ENCODE measurements around the gene WDFY4.

The WDFY4 gene

DNA sequence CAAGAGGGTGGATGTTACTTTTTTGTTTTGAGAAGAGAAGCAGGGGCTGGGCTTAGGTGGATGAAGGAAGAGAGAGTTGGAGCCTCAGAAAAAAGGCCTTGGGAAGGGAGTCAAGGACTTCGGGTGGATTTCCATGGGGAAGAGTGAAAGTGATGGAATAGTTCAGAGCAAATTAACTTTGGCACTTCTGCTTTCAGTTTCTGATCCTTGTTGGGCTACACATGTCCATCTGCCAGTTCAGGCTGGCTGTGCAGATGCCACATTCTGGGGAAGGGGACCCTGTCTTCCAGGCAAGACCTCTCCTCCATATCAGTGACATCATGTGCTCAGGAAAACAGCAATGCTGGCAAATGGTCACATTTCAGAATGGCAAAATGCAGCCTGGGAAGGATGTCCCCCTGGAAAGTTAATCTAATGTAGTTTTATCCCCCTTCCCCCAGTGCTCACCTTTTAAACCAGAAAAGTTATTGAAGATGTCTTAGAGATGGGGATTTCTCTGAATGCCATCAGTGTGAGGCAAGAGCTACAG, 86.0 kb downstream of the WDFY4 start:
- in situ Hi-C loops (cut with HindIII; ENCODE audit: low sequenced_read_pairs), result no loop called here
- DNase-seq (ENCODE audit: low read depth), result no peak
- no peak overlapping the region for H3K4me3 ChIP-seq (ENCODE audit: low read depth, low read length)
- TF ChIP-seq, protein P1, sequence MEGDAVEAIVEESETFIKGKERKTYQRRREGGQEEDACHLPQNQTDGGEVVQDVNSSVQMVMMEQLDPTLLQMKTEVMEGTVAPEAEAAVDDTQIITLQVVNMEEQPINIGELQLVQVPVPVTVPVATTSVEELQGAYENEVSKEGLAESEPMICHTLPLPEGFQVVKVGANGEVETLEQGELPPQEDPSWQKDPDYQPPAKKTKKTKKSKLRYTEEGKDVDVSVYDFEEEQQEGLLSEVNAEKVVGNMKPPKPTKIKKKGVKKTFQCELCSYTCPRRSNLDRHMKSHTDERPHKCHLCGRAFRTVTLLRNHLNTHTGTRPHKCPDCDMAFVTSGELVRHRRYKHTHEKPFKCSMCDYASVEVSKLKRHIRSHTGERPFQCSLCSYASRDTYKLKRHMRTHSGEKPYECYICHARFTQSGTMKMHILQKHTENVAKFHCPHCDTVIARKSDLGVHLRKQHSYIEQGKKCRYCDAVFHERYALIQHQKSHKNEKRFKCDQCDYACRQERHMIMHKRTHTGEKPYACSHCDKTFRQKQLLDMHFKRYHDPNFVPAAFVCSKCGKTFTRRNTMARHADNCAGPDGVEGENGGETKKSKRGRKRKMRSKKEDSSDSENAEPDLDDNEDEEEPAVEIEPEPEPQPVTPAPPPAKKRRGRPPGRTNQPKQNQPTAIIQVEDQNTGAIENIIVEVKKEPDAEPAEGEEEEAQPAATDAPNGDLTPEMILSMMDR (IDR thresholded peaks at IDR 0.05; ENCODE audit: low read depth, low read length, missing control alignments), result no peak

DNA sequence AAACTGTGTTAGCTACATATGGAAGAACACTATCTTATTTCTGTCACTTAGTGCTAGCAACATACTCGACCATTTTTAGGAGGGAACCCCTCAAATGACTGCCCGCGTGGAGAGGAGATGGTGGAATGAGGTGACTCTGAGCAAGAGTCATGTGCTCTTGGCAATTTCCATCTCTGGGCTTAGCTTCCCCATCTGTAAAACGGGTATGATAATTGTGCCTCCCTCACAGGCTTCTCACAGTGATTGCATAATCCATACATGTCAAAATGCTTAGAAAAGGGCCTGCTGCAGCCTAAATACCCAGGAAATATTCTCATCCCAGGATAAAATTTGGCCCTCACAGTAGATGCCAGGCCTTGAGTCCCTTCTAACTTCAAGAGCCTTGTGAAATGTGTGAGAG, 86.6 kb downstream of the WDFY4 start:
- no peak for DNase-seq (ENCODE audit: low read depth)
- TF ChIP-seq, protein P1 (IDR thresholded peaks at IDR 0.05; ENCODE audit: low read depth, low read length, missing control alignments), result no peak
- no peak overlapping the region for H3K4me3 ChIP-seq (ENCODE audit: low read depth, low read length)
- in situ Hi-C loops (cut with HindIII; ENCODE audit: low sequenced_read_pairs), result no loop called here

DNA sequence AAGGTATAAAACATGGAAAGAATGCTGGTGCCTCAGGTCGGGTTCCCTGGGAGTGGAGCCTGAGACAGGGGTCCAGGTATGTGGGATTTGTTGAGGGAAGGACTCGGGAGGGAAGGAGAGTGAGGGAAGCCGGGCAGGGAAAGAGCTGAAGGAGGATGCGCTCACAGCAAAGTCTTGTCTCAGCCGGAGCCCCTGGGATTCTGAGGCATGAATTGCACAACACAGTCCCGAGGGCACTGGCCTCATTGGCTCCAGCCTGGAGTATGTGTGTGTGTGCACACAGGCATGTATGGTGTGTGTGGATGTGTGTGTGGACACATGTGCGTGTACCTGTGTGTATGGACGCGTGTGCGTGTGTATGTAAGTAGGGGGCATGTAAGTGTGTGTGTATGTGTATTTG, 87.4 kb downstream of the WDFY4 start:
- TF ChIP-seq, protein P1 (IDR thresholded peaks at IDR 0.05; ENCODE audit: low read depth, low read length, missing control alignments), result no peak
- in situ Hi-C loops (cut with HindIII; ENCODE audit: low sequenced_read_pairs), result no loop called here
- DNase-seq (ENCODE audit: low read depth), result no peak
- H3K4me3 ChIP-seq (ENCODE audit: low read depth, low read length), result no peak overlapping the region

DNA sequence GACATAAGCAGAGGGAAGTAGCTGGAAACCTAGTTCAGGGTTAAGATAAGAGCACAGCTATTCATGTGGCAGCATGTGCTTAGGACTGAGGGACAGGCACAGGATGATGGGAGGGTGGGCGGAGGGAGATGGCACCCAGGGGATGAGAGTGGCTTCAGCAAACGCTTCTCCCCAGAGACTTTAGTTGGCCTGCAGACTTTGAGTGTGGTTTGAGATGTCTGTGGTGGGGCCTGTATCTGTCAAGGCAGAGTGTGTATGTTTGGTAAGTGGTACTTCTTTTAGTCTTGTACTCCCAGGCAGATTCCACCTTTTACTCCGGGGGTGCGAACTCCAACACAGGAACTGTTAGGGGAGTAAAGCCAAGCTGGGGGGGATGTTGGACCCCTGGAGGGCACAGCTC, 88.9 kb downstream of the WDFY4 start:
- TF ChIP-seq, protein P1 (IDR thresholded peaks at IDR 0.05; ENCODE audit: low read depth, low read length, missing control alignments), result no peak
- in situ Hi-C loops (cut with HindIII; ENCODE audit: low sequenced_read_pairs), result no loop called here
- DNase-seq (ENCODE audit: low read depth), result no peak

DNA sequence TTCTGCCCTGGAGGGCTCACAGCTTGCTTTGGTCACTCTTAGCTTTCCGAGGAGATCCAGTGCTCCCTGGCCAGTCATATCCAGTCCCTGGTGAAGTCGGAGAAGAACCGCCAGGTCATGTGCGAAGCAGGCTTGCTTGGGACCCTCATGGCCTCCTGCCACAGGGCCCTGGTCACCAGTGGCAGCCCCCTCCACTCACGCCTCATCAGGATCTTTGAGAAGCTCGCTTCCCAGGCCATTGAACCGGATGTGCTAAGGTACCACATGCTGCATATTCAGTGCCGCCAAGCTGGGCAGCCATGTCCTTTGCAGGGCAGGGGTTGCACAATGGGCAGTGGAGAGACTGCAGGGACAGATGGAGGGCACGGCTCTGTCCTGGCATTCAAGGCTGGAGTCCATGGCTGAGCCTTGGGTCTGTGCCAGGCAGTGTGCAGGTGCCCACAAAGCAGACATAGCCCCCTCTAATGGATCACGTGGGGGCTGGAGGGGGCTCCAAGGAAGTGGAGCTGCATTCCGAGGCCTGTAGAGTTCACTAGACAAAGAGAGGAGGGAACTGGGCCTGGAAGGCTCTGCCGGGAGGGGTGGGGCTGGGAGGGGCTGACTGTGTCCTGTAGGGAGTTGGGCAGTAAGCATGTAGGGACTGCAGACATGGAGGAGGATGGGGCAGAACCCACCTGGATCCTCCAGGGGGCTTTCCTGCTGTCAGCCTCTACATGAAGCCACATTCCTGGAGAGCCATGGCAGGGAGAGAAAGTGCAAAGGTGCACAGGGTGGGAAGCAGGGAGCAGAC, 89.9 kb downstream of the WDFY4 start:
- in situ Hi-C loops (cut with HindIII; ENCODE audit: low sequenced_read_pairs), result no loop called here
- H3K4me3 ChIP-seq (ENCODE audit: low read depth, low read length), result no peak overlapping the region
- TF ChIP-seq, protein P1 (IDR thresholded peaks at IDR 0.05; ENCODE audit: low read depth, low read length, missing control alignments), result no peak
- no peak for DNase-seq (ENCODE audit: low read depth)

More for the DNA sequence above, 88.9 kb downstream of the WDFY4 start:
- H3K4me3 ChIP-seq (ENCODE audit: low read depth, low read length), result no peak overlapping the region

DNA sequence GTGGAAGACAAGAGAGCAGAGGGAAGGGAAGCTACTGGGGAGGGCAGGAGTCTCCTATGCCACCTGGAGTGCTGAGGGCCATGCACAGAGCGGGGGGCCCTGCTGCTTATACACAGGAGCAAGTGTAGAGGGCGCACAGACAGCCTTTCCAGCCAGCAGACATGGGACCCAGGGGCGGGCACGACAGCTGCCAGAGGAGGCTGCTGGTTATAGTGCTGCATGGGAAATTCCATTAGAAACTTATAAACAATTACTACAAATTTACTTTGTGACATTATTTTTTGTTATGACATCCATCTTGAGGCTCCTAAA, 90.5 kb downstream of the WDFY4 start:
- in situ Hi-C loops (cut with HindIII; ENCODE audit: low sequenced_read_pairs), result no loop called here
- no peak overlapping the region for H3K4me3 ChIP-seq (ENCODE audit: low read depth, low read length)
- DNase-seq (ENCODE audit: low read depth), result no peak
- TF ChIP-seq, protein P1 (IDR thresholded peaks at IDR 0.05; ENCODE audit: low read depth, low read length, missing control alignments), result no peak
